Measurements from ENCODE around the gene MSI2.

GRCh38 chr17:57733085-57733484 is 476.8 kb downstream of the MSI2 start:
- no peak for TF ChIP-seq CTCF (IDR thresholded peaks at IDR 0.05)
- TF ChIP-seq POLR2A (IDR thresholded peaks at IDR 0.05) = no peak

Data from right lobe of liver (tissue), 4 donors.